Prostate gland (tissue), 2 donors: ENCODE data around the gene SPINK8. TPM values are rescaled to one million over a fixed set of nuclear protein-coding genes. Genes with fewer than 3 reads are reported as not detected.

ENCODE experiments used
- DNase-seq: peaks from one replicate; pipeline ENCODE4 v3.0.0-alpha.2; 2019; ENCODE audit warnings: low spot score
- H3K27ac ChIP-seq, 2 donors: fragments of 200-600 bp; sonication (generic); 2 replicates each; pipeline ENCODE4 v1.5.1; 2017 to 2019
- H3K27me3 ChIP-seq: fragments of 200-600 bp; sonication (generic); replicated peaks from 2 replicates; pipeline ENCODE4 v1.5.1; 2019; ENCODE audit not compliant: insufficient read depth
- H3K36me3 ChIP-seq, 2 donors: fragments of 200-600 bp; sonication (generic); 1 replicate in 1 of 2; 2 replicates in 1 of 2; pipeline versions ENCODE4 v1.5.1 to v1.8.1; 2017 to 2019
- H3K4me1 ChIP-seq: fragments of 200-600 bp; sonication (generic); replicated peaks from 2 replicates; pipeline ENCODE4 v1.5.1; 2019
- H3K4me3 ChIP-seq, 2 donors: fragments of 200-600 bp; sonication (generic); 2 replicates each; pipeline ENCODE4 v1.5.1; 2017 to 2019
- H3K9me3 ChIP-seq: fragments of 200-600 bp; sonication (generic); 2 replicates; pipeline ENCODE4 v1.5.1; 2017
- CTCF ChIP-seq, 4 experiments: fragments of 200-600 bp in 2 of 4; fragments of 450-650 bp in 2 of 4; sonication (generic) in 2 of 4; IDR thresholded peaks; 1 replicate in 3 of 4; 2 replicates in 1 of 4; pipeline ENCODE4 v1.5.1; 2016 to 2019; ENCODE audit warnings: antibody characterized with exemption in 4 of 4, mild to moderate bottlenecking in 2 of 4, moderate library complexity in 2 of 4
- POLR2A ChIP-seq: fragments of 450-650 bp; IDR thresholded peaks from one replicate; pipeline ENCODE4 v1.6.1; 2016; ENCODE audit warnings: antibody characterized with exemption, mild to moderate bottlenecking
- POLR2AphosphoS5 ChIP-seq: sonication (generic); formaldehyde crosslinking; IDR thresholded peaks from one replicate; pipeline ENCODE4 v1.6.1; 2017; ENCODE audit warnings: antibody characterized with exemption
- WGBS: methylation state at CpG from one replicate; pipeline ENCODE4 v1.1.5; 2018; 5-methylcytosine and 5-hydroxymethylcytosine counted together
- intact Hi-C: fragments of 100-400 bp; cut with DNase I; formaldehyde crosslinking; loops from one replicate; pipeline ENCODE4 v1.14.2; 2022
- total RNA-seq, 2 donors: library from RNA; depleted of rRNA; stranded (reverse); fragments of >200 nt; gene quantifications; one replicate each; pipeline ENCODE4 v1.1.0, GENCODE V29; 2016

The SPINK8 gene
- total RNA-seq, 2 donors from 2014 or later = 4.9 TPM; not detected in 1

GRCh38 chr3:48320996-48321395 lies 12.5 kb downstream of the SPINK8 start:
- H3K4me3 ChIP-seq = no peak overlapping the region
- H3K27me3 ChIP-seq = no peaks in the 10 kb centered on the region
- H3K27ac ChIP-seq = no peak overlapping the region
- TF ChIP-seq POLR2A (no peak), POLR2AphosphoS5 (no peak), CTCF (IDR thresholded peaks at IDR 0.05) (no peak)
- no peaks in the 10 kb centered on the region for H3K4me1 ChIP-seq
- H3K9me3 ChIP-seq = no peaks in the 10 kb centered on the region
- DNase-seq = no peak
- no peaks in the 10 kb centered on the region for H3K36me3 ChIP-seq
- intact Hi-C loops = no loop called here
- 58% methylated on average over 2 of the region's 2 CpGs for WGBS

- DNase-seq = no peak
- H3K27me3 ChIP-seq = no peaks in the 10 kb centered on the region
- no peaks in the 10 kb centered on the region for H3K36me3 ChIP-seq
- no peaks in the 10 kb centered on the region for H3K4me1 ChIP-seq
- no peaks in the 10 kb centered on the region for H3K9me3 ChIP-seq
- intact Hi-C loops = no loop called here
- 51% methylated on average over 2 of the region's 2 CpGs for WGBS
- H3K27ac ChIP-seq = no peak overlapping the region
- no peak overlapping the region for H3K4me3 ChIP-seq
- TF ChIP-seq POLR2A (no peak), POLR2AphosphoS5 (no peak), CTCF (IDR thresholded peaks at IDR 0.05) (no peak)
These were observed 14.6 kb downstream of the SPINK8 start for GRCh38 chr3:48318713-48319468.

- Histone ChIP-seq H3K36me3 (no peaks in the 10 kb centered on the region), H3K9me3 (no peaks in the 10 kb centered on the region), H3K27ac (no peak overlapping the region), H3K4me1 (no peaks in the 10 kb centered on the region), H3K27me3 (no peaks in the 10 kb centered on the region), H3K4me3 (no peak overlapping the region)
- intact Hi-C loops = no loop called here
- TF ChIP-seq POLR2AphosphoS5 = no peak
- TF ChIP-seq CTCF (IDR thresholded peaks at IDR 0.05) = no peak
- TF ChIP-seq POLR2A = no peak
- DNase-seq = no peak
These were observed 18.9 kb downstream of the SPINK8 start for GRCh38 chr3:48314542-48314941.

- DNase-seq = no peak
- Histone ChIP-seq H3K4me1 (no peaks in the 10 kb centered on the region), H3K27me3 (no peaks in the 10 kb centered on the region), H3K27ac (no peak overlapping the region), H3K36me3 (no peaks in the 10 kb centered on the region), H3K9me3 (no peaks in the 10 kb centered on the region), H3K4me3 (no peak overlapping the region)
- 61% methylated on average over 4 of the region's 4 CpGs for WGBS
- intact Hi-C loops = loop anchor here (10.0 kb wide), 1 partner anchor 128 kb away; the partner anchor contains the start of gene PLXNB1
- TF ChIP-seq POLR2AphosphoS5 (no peak), CTCF (IDR thresholded peaks at IDR 0.05) (no peak), POLR2A (no peak)
These were observed 26.5 kb downstream of the SPINK8 start for GRCh38 chr3:48306860-48307530.
